GM18499 (cell line): ENCODE data around the gene PDCD1.
"Not testable (repeated sequence)": the region's sequence is repeated elsewhere in the genome, so short reads cannot be mapped to it uniquely, and the experiment has no call there.

Source experiments
- ATAC-seq: cut with Tn5 transposase; IDR thresholded peaks from one replicate; pipeline ENCODE4 v1.9.1; 2021; ENCODE audit warnings: moderate number of reproducible peaks; ENCODE audit not compliant: insufficient read depth, unreplicated experiment

The PDCD1 gene

GRCh38 chr2:241858206-241859016, at the start of gene PDCD1:
Gene PDCD1, minus strand, starts transcription at chr2:241858894. Its CDS starts 56 bp downstream, at chr2:241858838.
- no peak for ATAC-seq

- ATAC-seq: not testable (repeated sequence)
Observed at GRCh38 chr2:241907831-241908230, 49.1 kb upstream of the PDCD1 start.

GRCh38 chr2:241906826-241907570, 48.3 kb upstream of the PDCD1 start:
- ATAC-seq: no peak

- not testable (repeated sequence) for ATAC-seq
Observed at GRCh38 chr2:241906378-241906770, 47.7 kb upstream of the PDCD1 start.

- ATAC-seq: no peak
Observed at GRCh38 chr2:241905716-241906377, 47.2 kb upstream of the PDCD1 start.

GRCh38 chr2:241904791-241905710, 46.4 kb upstream of the PDCD1 start:
- ATAC-seq: no peak

- no peak for ATAC-seq
Observed at GRCh38 chr2:241904011-241904718, 45.5 kb upstream of the PDCD1 start.

- no peak for ATAC-seq
Observed at GRCh38 chr2:241903121-241904010, 44.7 kb upstream of the PDCD1 start.

GRCh38 chr2:241902357-241902991, 43.8 kb upstream of the PDCD1 start:
- ATAC-seq: no peak

GRCh38 chr2:241901500-241902351, 43.0 kb upstream of the PDCD1 start:
- no peak for ATAC-seq

GRCh38 chr2:241901018-241901380, 42.3 kb upstream of the PDCD1 start:
- no peak for ATAC-seq

GRCh38 chr2:241900251-241901017, 41.7 kb upstream of the PDCD1 start:
- no peak for ATAC-seq

GRCh38 chr2:241898463-241899270, 40.0 kb upstream of the PDCD1 start:
- no peak for ATAC-seq

- ATAC-seq: no peak
Observed at GRCh38 chr2:241897231-241897916, 38.7 kb upstream of the PDCD1 start.

GRCh38 chr2:241896746-241897201, 38.1 kb upstream of the PDCD1 start:
- ATAC-seq: no peak
